Measurements from ENCODE around the gene MERTK.

- TF ChIP-seq CTCF (conservative IDR thresholded peaks at IDR 0.05; ENCODE audit: low read depth, low read length) (no peak), EZH2 (IDR thresholded peaks at IDR 0.05; ENCODE audit: borderline replicate concordance, low read depth, low read length, poor library complexity, severe bottlenecking) (no peak)
Observed at GRCh38 chr2:111909079-111909478, 10.7 kb downstream of the MERTK start.

Measured in A673 (cell line).